ENCODE measurements around the gene IFI30.

Gene IFI30

GRCh38 chr19:18226956-18227780 is 53.6 kb downstream of the IFI30 start:
- no peak for DNase-seq
